IPS-20b (cell line): ENCODE results near the gene HSBP1L1.
A peak's percentile ranks its signal among the peaks of the same experiment; 100 is the strongest.

ENCODE experiments used
- H3K27ac ChIP-seq: one replicate; pipeline ENCODE4 v1.5.1; 2013; ENCODE audit warnings: low read length
- H3K27me3 ChIP-seq: 2 replicates; pipeline ENCODE4 v1.6.1; 2013; ENCODE audit warnings: mild to moderate bottlenecking, low read length, inconsistent platforms; ENCODE audit not compliant: insufficient read depth
- H3K36me3 ChIP-seq: 2 replicates; pipeline ENCODE4 v1.6.1; 2013; ENCODE audit warnings: low read depth, mild to moderate bottlenecking, inconsistent platforms, low read length, moderate library complexity; ENCODE audit not compliant: insufficient read depth
- H3K4me1 ChIP-seq: 2 replicates; pipeline ENCODE4 v1.6.1; 2013; ENCODE audit warnings: mild to moderate bottlenecking, control low read depth, inconsistent platforms, low read length, moderate library complexity; ENCODE audit not compliant: insufficient read depth
- H3K4me3 ChIP-seq: 2 replicates; pipeline ENCODE4 v1.5.1; 2013; ENCODE audit warnings: mild to moderate bottlenecking, low read length, inconsistent platforms
- H3K9ac ChIP-seq: 2 replicates; pipeline ENCODE4 v1.6.1; 2013; ENCODE audit warnings: low read depth, mild to moderate bottlenecking, inconsistent platforms, low read length, moderate library complexity
- H3K9me3 ChIP-seq: 2 replicates; pipeline ENCODE4 v1.6.1; 2013; ENCODE audit warnings: mild to moderate bottlenecking, low read depth, low read length, inconsistent platforms; ENCODE audit not compliant: insufficient read depth

Gene HSBP1L1

GRCh38 chr18:79960921-79961526 lies 3.4 kb upstream of the HSBP1L1 start:
- Histone ChIP-seq H3K27me3 (peaks cover 79% of the 10 kb centered on the region), H3K27ac (no peak overlapping the region), H3K4me3 (peak overlapping the region; percentile 56), H3K4me1 (peaks cover 12% of the 10 kb centered on the region), H3K36me3 (no peaks in the 10 kb centered on the region), H3K9me3 (no peaks in the 10 kb centered on the region), H3K9ac (no peak overlapping the region)

- Histone ChIP-seq H3K27ac (no peak overlapping the region), H3K27me3 (peaks cover 72% of the 10 kb centered on the region), H3K4me3 (no peak overlapping the region), H3K9ac (no peak overlapping the region), H3K36me3 (no peaks in the 10 kb centered on the region), H3K4me1 (peaks cover 12% of the 10 kb centered on the region), H3K9me3 (no peaks in the 10 kb centered on the region)
Measured at GRCh38 chr18:79961527-79962291, 2.7 kb upstream of the HSBP1L1 start.

GRCh38 chr18:79962311-79962710 lies 2.1 kb upstream of the HSBP1L1 start:
- Histone ChIP-seq H3K4me3 (no peak overlapping the region), H3K4me1 (peaks cover 12% of the 10 kb centered on the region), H3K9ac (no peak overlapping the region), H3K36me3 (no peaks in the 10 kb centered on the region), H3K27ac (no peak overlapping the region), H3K9me3 (no peaks in the 10 kb centered on the region), H3K27me3 (peaks cover 72% of the 10 kb centered on the region)

GRCh38 chr18:79962835-79963657 lies 1.4 kb upstream of the HSBP1L1 start:
- no peak overlapping the region for H3K27ac ChIP-seq
- H3K9ac ChIP-seq = no peak overlapping the region
- peaks cover 12% of the 10 kb centered on the region for H3K4me1 ChIP-seq
- H3K9me3 ChIP-seq = no peaks in the 10 kb centered on the region
- H3K27me3 ChIP-seq = peaks cover 72% of the 10 kb centered on the region
- no peak overlapping the region for H3K4me3 ChIP-seq
- no peaks in the 10 kb centered on the region for H3K36me3 ChIP-seq

GRCh38 chr18:79963658-79964329 lies 649 bp upstream of the HSBP1L1 start:
- peak overlapping the region; percentile 46; the same call in 1 of the 2 replicates for H3K4me3 ChIP-seq
- no peak overlapping the region for H3K27ac ChIP-seq
- H3K36me3 ChIP-seq = no peaks in the 10 kb centered on the region
- H3K4me1 ChIP-seq = peaks cover 12% of the 10 kb centered on the region
- H3K27me3 ChIP-seq = peaks cover 66% of the 10 kb centered on the region
- no peak overlapping the region for H3K9ac ChIP-seq
- no peaks in the 10 kb centered on the region for H3K9me3 ChIP-seq

GRCh38 chr18:79965119-79965902 lies 868 bp downstream of the HSBP1L1 start:
- peaks cover 4% of the 10 kb centered on the region; the same call in 1 of the 2 replicates for H3K4me1 ChIP-seq
- H3K9me3 ChIP-seq = no peaks in the 10 kb centered on the region
- H3K36me3 ChIP-seq = peaks cover 2% of the 10 kb centered on the region
- H3K9ac ChIP-seq = no peak overlapping the region
- H3K27ac ChIP-seq = no peak overlapping the region
- no peak overlapping the region for H3K4me3 ChIP-seq
- peaks cover 51% of the 10 kb centered on the region for H3K27me3 ChIP-seq

GRCh38 chr18:79970419-79971133 lies 6.1 kb downstream of the HSBP1L1 start:
- Histone ChIP-seq H3K36me3 (peaks cover 54% of the 10 kb centered on the region), H3K9ac (no peak overlapping the region)

DNA sequence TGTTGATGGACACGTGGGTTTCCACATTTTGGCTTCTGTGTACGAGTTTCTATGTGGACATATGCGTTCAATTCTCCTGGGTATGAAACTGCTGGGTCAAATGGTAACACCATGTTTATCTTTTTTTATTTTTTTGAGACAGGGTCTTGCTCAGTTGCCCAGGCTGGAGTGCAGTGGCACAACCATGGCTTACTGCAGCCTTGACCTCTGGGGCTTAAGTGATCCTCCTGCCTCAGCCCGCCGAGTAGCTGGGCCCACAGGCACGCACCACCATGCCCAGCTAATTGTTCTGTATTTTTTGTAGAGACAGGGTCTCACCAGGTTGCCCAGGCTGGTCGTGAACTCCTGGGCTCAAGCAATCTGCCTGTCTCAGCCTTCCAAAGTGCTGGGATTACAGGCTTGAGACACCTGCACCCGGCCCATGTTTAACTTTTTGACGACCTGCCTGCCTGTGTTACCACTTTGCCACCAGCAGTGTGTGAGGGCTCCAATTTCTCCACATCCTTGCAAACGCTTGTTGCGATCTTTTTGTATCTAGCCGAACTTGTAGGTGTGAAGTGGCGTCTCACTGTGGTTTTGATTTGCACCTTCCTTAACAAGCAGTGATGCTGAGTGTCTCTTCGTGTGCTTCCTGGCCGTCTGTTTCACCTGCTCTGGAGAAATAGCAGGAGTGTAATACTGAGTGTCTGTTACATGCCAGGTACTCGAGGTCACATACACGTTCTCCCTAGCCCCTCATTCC lies 6.9 kb downstream of the HSBP1L1 start:
- no peaks in the 10 kb centered on the region for H3K4me1 ChIP-seq
- no peak overlapping the region for H3K9ac ChIP-seq
- H3K27ac ChIP-seq = no peak overlapping the region
- no peak overlapping the region for H3K4me3 ChIP-seq
- H3K36me3 ChIP-seq = peaks cover 62% of the 10 kb centered on the region
- H3K9me3 ChIP-seq = no peaks in the 10 kb centered on the region
- H3K27me3 ChIP-seq = no peaks in the 10 kb centered on the region

More at GRCh38 chr18:79970419-79971133, 6.1 kb downstream of the HSBP1L1 start:
- 0 out of 2 replicates have a peak, but pooled peaks cover under 1% of the 10 kb centered on the region for H3K27me3 ChIP-seq
- no peak overlapping the region for H3K27ac ChIP-seq
- H3K9me3 ChIP-seq = no peaks in the 10 kb centered on the region
- no peak overlapping the region for H3K4me3 ChIP-seq
- H3K4me1 ChIP-seq = no peaks in the 10 kb centered on the region

DNA sequence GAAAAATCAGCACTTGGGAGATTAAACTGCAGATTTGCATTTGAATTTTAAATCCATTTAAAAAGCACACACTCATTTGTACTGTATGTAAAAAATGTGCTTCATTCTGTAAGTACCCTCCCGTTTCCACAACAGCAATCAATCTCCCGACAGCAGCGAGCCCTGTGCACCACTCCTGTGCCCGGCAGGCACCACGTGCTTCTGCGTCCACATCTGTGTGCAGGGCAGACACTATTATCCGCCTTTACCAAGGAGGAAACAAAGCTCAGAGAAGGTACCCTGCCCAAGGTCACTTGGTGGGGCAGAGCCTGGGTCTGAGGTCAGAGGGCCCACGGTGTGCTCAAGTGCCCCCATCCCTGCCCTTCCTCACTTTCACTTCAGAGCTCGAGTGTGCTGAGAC lies 7.5 kb downstream of the HSBP1L1 start:
- Histone ChIP-seq H3K27ac (no peak overlapping the region), H3K36me3 (peaks cover 68% of the 10 kb centered on the region)

DNA sequence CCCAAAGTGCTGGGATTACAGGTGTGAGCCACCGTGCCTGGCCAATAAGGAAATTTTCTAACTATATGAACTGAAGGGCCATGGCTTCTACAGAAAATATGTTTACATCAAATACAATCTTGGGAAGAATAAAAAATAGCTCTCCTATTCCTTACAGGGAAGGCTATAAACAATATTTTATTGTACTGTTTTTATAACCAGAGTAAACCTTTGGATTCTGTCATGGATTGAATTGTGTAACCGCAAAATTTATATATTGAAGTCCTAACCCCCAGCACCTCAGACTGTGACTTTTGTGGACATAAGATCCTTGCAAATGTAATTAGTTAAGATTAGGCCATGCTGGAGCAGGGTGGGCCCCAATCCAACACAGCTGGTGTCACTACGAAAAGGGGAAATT lies 8.3 kb downstream of the HSBP1L1 start:
- H3K9me3 ChIP-seq = no peaks in the 10 kb centered on the region
- no peak overlapping the region for H3K9ac ChIP-seq
- no peaks in the 10 kb centered on the region for H3K27me3 ChIP-seq
- no peaks in the 10 kb centered on the region for H3K4me1 ChIP-seq
- no peak overlapping the region for H3K27ac ChIP-seq
- no peak overlapping the region for H3K4me3 ChIP-seq
- H3K36me3 ChIP-seq = peaks cover 75% of the 10 kb centered on the region

More for the DNA sequence above, 7.5 kb downstream of the HSBP1L1 start:
- no peaks in the 10 kb centered on the region for H3K27me3 ChIP-seq
- H3K9ac ChIP-seq = no peak overlapping the region
- H3K9me3 ChIP-seq = no peaks in the 10 kb centered on the region
- H3K4me3 ChIP-seq = no peak overlapping the region
- H3K4me1 ChIP-seq = no peaks in the 10 kb centered on the region
